ENCODE data around the gene ZFP36L2. TPM values are rescaled to one million over a fixed set of nuclear protein-coding genes. Genes with fewer than 3 reads are reported as not detected.

Gene ZFP36L2
- total and polyA plus RNA-seq, 10 of the 15 experiments (the other 5 are each of a cell fraction or from before 2014, with no cell fraction given): 4.3 to 64.9 (median 19.5) TPM

DNA sequence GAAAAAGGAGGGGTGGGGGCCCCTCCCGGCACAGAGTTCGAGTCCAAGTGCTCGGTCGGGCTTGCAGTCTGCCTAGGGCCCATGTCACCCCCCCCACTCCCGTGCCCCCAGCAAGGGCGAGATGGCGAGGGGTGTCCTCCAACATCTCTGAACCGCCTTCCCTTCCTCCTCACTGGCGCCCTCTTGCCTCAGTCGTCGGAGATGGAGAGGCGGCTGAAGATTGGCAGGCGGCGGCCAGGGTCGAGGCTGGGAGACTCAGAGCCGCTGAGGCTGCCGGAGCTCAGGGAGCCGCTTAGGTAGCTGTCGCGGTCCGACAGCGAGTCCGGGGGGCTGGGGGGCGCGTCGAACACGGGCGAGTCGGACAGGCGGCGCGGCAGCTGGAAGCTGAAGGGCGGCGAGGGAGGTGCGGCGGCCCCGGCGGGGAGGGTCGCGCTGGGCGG, 2.3 kb downstream of the ZFP36L2 start (continued):
- TF ChIP-seq, protein P1, sequence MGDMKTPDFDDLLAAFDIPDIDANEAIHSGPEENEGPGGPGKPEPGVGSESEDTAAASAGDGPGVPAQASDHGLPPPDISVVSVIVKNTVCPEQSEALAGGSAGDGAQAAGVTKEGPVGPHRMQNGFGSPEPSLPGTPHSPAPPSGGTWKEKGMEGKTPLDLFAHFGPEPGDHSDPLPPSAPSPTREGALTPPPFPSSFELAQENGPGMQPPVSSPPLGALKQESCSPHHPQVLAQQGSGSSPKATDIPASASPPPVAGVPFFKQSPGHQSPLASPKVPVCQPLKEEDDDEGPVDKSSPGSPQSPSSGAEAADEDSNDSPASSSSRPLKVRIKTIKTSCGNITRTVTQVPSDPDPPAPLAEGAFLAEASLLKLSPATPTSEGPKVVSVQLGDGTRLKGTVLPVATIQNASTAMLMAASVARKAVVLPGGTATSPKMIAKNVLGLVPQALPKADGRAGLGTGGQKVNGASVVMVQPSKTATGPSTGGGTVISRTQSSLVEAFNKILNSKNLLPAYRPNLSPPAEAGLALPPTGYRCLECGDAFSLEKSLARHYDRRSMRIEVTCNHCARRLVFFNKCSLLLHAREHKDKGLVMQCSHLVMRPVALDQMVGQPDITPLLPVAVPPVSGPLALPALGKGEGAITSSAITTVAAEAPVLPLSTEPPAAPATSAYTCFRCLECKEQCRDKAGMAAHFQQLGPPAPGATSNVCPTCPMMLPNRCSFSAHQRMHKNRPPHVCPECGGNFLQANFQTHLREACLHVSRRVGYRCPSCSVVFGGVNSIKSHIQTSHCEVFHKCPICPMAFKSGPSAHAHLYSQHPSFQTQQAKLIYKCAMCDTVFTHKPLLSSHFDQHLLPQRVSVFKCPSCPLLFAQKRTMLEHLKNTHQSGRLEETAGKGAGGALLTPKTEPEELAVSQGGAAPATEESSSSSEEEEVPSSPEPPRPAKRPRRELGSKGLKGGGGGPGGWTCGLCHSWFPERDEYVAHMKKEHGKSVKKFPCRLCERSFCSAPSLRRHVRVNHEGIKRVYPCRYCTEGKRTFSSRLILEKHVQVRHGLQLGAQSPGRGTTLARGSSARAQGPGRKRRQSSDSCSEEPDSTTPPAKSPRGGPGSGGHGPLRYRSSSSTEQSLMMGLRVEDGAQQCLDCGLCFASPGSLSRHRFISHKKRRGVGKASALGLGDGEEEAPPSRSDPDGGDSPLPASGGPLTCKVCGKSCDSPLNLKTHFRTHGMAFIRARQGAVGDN (IDR thresholded peaks at IDR 0.05): no peak
- TF ChIP-seq, protein P2, sequence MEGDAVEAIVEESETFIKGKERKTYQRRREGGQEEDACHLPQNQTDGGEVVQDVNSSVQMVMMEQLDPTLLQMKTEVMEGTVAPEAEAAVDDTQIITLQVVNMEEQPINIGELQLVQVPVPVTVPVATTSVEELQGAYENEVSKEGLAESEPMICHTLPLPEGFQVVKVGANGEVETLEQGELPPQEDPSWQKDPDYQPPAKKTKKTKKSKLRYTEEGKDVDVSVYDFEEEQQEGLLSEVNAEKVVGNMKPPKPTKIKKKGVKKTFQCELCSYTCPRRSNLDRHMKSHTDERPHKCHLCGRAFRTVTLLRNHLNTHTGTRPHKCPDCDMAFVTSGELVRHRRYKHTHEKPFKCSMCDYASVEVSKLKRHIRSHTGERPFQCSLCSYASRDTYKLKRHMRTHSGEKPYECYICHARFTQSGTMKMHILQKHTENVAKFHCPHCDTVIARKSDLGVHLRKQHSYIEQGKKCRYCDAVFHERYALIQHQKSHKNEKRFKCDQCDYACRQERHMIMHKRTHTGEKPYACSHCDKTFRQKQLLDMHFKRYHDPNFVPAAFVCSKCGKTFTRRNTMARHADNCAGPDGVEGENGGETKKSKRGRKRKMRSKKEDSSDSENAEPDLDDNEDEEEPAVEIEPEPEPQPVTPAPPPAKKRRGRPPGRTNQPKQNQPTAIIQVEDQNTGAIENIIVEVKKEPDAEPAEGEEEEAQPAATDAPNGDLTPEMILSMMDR (IDR thresholded peaks at IDR 0.05 in 2 of 3, conservative IDR thresholded peaks at IDR 0.05 in 1 of 3; ENCODE audit: control insufficient read depth in 2 of 3, extremely low read depth in 1 of 3, insufficient read depth in 1 of 3, low read depth in 3 of 3, low read length in 3 of 3): peak; percentile 49 to 65 (median 65)
- TF ChIP-seq POLR2AphosphoS5 (IDR thresholded peaks at IDR 0.05; ENCODE audit: low read length) (peak; percentile 58; the same call in 1 of the 2 replicates), TAF1 (IDR thresholded peaks at IDR 0.05; ENCODE audit: borderline replicate concordance, low read depth, low read length) (peak; percentile 25; the same call in 1 of the 2 replicates)
